ENCODE data around the gene LIMS4.
"Not testable (repeated sequence)": the region's sequence is repeated elsewhere in the genome, so short reads cannot be mapped to it uniquely, and the experiment has no call there.

DNA sequence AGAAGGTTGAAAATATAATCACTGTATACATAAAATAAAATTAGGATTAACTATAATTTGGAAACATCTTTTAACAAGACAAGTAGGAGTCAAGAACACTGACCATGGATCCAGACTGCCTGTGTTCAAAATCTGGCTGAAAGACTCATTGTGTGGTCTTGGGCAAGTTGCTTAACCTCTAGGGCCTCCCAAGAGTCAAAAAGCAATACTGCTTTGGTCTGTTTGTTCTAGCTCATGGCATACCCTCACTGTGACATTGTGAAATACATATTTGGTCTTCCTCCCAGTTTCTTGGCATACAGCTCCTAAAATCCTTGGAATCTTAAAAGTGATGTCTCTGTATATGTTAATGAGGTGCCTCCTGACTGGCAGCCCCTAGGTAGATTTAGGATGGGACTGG lies 12.3 kb downstream of the LIMS4 start:
- TF ChIP-seq, protein P1, sequence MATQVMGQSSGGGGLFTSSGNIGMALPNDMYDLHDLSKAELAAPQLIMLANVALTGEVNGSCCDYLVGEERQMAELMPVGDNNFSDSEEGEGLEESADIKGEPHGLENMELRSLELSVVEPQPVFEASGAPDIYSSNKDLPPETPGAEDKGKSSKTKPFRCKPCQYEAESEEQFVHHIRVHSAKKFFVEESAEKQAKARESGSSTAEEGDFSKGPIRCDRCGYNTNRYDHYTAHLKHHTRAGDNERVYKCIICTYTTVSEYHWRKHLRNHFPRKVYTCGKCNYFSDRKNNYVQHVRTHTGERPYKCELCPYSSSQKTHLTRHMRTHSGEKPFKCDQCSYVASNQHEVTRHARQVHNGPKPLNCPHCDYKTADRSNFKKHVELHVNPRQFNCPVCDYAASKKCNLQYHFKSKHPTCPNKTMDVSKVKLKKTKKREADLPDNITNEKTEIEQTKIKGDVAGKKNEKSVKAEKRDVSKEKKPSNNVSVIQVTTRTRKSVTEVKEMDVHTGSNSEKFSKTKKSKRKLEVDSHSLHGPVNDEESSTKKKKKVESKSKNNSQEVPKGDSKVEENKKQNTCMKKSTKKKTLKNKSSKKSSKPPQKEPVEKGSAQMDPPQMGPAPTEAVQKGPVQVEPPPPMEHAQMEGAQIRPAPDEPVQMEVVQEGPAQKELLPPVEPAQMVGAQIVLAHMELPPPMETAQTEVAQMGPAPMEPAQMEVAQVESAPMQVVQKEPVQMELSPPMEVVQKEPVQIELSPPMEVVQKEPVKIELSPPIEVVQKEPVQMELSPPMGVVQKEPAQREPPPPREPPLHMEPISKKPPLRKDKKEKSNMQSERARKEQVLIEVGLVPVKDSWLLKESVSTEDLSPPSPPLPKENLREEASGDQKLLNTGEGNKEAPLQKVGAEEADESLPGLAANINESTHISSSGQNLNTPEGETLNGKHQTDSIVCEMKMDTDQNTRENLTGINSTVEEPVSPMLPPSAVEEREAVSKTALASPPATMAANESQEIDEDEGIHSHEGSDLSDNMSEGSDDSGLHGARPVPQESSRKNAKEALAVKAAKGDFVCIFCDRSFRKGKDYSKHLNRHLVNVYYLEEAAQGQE (IDR thresholded peaks at IDR 0.05; ENCODE audit: unreplicated experiment) = not testable (repeated sequence)
- TF ChIP-seq, protein P2, sequence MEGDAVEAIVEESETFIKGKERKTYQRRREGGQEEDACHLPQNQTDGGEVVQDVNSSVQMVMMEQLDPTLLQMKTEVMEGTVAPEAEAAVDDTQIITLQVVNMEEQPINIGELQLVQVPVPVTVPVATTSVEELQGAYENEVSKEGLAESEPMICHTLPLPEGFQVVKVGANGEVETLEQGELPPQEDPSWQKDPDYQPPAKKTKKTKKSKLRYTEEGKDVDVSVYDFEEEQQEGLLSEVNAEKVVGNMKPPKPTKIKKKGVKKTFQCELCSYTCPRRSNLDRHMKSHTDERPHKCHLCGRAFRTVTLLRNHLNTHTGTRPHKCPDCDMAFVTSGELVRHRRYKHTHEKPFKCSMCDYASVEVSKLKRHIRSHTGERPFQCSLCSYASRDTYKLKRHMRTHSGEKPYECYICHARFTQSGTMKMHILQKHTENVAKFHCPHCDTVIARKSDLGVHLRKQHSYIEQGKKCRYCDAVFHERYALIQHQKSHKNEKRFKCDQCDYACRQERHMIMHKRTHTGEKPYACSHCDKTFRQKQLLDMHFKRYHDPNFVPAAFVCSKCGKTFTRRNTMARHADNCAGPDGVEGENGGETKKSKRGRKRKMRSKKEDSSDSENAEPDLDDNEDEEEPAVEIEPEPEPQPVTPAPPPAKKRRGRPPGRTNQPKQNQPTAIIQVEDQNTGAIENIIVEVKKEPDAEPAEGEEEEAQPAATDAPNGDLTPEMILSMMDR (conservative IDR thresholded peaks at IDR 0.05; ENCODE audit: low read depth in 2 of 2) = not testable (repeated sequence)
- not testable (repeated sequence) for TF ChIP-seq EZH2 (IDR thresholded peaks at IDR 0.05; ENCODE audit: low read depth, unreplicated experiment); EZH2phosphoT487 (IDR thresholded peaks at IDR 0.05; ENCODE audit: unreplicated experiment); JUNB (IDR thresholded peaks at IDR 0.05; ENCODE audit: unreplicated experiment); ZNF331 (CRISPR knock-in tag; IDR thresholded peaks at IDR 0.05; ENCODE audit: low read depth); POLR2AphosphoS5 (IDR thresholded peaks at IDR 0.05; ENCODE audit: low read depth); STAT1 (IDR thresholded peaks at IDR 0.05; ENCODE audit: unreplicated experiment); NANOG (IDR thresholded peaks at IDR 0.05; ENCODE audit: borderline replicate concordance); ZNF114 (CRISPR knock-in tag; IDR thresholded peaks at IDR 0.05); CREB1 (CRISPR knock-in tag; IDR thresholded peaks at IDR 0.05; ENCODE audit: low read depth)
- TF ChIP-seq, protein P3, sequence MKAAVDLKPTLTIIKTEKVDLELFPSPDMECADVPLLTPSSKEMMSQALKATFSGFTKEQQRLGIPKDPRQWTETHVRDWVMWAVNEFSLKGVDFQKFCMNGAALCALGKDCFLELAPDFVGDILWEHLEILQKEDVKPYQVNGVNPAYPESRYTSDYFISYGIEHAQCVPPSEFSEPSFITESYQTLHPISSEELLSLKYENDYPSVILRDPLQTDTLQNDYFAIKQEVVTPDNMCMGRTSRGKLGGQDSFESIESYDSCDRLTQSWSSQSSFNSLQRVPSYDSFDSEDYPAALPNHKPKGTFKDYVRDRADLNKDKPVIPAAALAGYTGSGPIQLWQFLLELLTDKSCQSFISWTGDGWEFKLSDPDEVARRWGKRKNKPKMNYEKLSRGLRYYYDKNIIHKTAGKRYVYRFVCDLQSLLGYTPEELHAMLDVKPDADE (IDR thresholded peaks at IDR 0.05) = not testable (repeated sequence)
- TF ChIP-seq, protein P4, sequence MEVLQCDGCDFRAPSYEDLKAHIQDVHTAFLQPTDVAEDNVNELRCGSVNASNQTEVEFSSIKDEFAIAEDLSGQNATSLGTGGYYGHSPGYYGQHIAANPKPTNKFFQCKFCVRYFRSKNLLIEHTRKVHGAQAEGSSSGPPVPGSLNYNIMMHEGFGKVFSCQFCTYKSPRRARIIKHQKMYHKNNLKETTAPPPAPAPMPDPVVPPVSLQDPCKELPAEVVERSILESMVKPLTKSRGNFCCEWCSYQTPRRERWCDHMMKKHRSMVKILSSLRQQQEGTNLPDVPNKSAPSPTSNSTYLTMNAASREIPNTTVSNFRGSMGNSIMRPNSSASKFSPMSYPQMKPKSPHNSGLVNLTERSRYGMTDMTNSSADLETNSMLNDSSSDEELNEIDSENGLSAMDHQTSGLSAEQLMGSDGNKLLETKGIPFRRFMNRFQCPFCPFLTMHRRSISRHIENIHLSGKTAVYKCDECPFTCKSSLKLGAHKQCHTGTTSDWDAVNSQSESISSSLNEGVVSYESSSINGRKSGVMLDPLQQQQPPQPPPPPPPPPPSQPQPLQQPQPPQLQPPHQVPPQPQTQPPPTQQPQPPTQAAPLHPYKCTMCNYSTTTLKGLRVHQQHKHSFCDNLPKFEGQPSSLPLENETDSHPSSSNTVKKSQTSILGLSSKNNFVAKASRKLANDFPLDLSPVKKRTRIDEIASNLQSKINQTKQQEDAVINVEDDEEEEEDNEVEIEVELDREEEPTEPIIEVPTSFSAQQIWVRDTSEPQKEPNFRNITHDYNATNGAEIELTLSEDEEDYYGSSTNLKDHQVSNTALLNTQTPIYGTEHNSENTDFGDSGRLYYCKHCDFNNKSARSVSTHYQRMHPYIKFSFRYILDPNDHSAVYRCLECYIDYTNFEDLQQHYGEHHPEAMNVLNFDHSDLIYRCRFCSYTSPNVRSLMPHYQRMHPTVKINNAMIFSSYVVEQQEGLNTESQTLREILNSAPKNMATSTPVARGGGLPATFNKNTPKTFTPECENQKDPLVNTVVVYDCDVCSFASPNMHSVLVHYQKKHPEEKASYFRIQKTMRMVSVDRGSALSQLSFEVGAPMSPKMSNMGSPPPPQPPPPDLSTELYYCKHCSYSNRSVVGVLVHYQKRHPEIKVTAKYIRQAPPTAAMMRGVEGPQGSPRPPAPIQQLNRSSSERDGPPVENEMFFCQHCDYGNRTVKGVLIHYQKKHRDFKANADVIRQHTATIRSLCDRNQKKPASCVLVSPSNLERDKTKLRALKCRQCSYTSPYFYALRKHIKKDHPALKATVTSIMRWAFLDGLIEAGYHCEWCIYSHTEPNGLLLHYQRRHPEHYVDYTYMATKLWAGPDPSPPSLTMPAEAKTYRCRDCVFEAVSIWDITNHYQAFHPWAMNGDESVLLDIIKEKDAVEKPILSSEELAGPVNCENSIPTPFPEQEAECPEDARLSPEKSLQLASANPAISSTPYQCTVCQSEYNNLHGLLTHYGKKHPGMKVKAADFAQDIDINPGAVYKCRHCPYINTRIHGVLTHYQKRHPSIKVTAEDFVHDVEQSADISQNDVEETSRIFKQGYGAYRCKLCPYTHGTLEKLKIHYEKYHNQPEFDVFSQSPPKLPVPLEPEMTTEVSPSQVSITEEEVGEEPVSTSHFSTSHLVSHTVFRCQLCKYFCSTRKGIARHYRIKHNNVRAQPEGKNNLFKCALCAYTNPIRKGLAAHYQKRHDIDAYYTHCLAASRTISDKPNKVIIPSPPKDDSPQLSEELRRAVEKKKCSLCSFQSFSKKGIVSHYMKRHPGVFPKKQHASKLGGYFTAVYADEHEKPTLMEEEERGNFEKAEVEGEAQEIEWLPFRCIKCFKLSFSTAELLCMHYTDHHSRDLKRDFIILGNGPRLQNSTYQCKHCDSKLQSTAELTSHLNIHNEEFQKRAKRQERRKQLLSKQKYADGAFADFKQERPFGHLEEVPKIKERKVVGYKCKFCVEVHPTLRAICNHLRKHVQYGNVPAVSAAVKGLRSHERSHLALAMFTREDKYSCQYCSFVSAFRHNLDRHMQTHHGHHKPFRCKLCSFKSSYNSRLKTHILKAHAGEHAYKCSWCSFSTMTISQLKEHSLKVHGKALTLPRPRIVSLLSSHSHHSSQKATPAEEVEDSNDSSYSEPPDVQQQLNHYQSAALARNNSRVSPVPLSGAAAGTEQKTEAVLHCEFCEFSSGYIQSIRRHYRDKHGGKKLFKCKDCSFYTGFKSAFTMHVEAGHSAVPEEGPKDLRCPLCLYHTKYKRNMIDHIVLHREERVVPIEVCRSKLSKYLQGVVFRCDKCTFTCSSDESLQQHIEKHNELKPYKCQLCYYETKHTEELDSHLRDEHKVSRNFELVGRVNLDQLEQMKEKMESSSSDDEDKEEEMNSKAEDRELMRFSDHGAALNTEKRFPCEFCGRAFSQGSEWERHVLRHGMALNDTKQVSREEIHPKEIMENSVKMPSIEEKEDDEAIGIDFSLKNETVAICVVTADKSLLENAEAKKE (CRISPR knock-in tag; IDR thresholded peaks at IDR 0.05) = not testable (repeated sequence)
